HFF-Myc (cell line): ENCODE measurements around the gene CERK.
A peak's percentile ranks its signal among the peaks of the same experiment; 100 is the strongest.

ENCODE experiments used
- DNase-seq: peaks from one replicate; pipeline ENCODE4 v3.0.0-alpha.2; 2011; ENCODE audit warnings: low read depth; ENCODE audit errors: extremely low read depth
- H3K4me3 ChIP-seq: replicated peaks from 2 replicates; pipeline ENCODE4 v1.5.1; 2011; ENCODE audit warnings: low read depth, mild to moderate bottlenecking, control low read depth, low read length
- TF ChIP-seq, protein P1 (sequence below): IDR thresholded peaks from 2 replicates; pipeline ENCODE4 v1.5.1; 2012; ENCODE audit warnings: mild to moderate bottlenecking, low read depth, low read length, control low read depth; ENCODE audit errors: missing control alignments

CERK gene

GRCh38 chr22:46726066-46726985, 11.7 kb downstream of the CERK start:
- TF ChIP-seq, protein P1, sequence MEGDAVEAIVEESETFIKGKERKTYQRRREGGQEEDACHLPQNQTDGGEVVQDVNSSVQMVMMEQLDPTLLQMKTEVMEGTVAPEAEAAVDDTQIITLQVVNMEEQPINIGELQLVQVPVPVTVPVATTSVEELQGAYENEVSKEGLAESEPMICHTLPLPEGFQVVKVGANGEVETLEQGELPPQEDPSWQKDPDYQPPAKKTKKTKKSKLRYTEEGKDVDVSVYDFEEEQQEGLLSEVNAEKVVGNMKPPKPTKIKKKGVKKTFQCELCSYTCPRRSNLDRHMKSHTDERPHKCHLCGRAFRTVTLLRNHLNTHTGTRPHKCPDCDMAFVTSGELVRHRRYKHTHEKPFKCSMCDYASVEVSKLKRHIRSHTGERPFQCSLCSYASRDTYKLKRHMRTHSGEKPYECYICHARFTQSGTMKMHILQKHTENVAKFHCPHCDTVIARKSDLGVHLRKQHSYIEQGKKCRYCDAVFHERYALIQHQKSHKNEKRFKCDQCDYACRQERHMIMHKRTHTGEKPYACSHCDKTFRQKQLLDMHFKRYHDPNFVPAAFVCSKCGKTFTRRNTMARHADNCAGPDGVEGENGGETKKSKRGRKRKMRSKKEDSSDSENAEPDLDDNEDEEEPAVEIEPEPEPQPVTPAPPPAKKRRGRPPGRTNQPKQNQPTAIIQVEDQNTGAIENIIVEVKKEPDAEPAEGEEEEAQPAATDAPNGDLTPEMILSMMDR, result no peak
- peak; percentile 37 for DNase-seq
- no peak overlapping the region for H3K4me3 ChIP-seq

DNA sequence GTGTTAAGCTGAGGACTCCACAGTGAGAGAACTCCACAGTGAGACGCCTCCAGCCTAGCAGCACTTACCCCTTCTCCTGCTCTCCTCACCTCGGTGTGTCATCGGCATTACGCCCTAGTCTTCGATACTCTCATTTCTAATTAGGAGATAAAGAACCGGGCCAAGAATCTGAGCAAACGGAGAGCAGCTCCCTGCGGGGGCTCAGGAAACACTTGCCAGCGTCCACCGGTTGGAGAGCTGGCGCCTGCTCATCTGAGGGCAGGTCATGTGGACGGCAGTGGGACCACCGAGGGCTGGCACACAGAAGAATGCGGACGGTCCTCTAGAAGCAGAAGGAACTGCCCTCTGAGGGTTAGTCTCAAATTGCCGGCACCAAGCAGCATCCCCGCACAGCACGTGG, 13.0 kb downstream of the CERK start:
- no peak overlapping the region for H3K4me3 ChIP-seq
- no peak for DNase-seq
- TF ChIP-seq, protein P1, result no peak

DNA sequence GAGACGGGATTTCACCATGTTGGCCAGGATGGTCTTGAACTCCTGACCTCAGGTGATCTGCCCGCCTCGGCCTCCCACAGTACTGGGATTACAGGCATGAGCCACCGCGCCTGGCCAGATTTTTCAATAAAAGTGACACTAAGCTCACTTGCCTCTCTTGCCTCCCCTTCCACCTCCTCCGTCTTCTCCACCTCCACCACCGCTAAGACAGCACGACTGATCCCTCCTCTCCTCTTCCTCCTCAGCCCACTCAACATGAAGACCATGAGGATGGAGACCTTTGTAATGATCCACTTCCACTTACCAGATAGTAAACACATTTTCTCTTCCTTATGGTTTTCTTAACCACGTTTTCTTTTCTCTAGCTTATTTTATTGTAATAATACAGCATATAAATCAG, 14.2 kb downstream of the CERK start:
- DNase-seq, result no peak
- TF ChIP-seq, protein P1, result no peak
- no peak overlapping the region for H3K4me3 ChIP-seq

DNA sequence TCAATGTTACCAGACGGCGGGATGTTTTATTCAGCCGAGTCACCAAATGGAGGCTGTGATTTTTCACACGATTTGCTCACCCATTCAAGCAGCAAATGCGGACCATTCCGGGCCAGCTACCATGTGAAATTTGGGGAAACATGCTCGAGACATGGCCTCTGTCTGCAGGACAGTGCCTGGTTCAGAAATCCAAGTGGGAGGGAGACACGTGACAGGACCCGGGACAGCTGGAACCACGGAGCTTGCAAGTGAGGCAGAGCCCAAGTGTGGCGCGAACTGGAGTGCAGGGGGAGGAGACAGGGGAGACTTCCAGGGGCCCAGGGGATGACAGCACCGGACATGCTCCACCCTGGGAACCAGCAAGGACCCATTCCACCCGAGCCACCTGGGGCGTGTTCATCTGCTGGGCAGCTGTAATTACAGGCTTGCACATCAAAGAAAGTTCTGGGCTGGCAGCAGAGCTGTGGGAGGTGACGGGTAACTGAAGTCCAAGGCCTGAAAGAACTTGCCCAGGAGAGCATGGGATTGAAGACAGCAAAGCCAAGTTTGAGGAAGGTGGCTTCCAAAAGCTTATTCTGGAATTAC, 16.5 kb downstream of the CERK start:
- DNase-seq, result no peak
- TF ChIP-seq, protein P1, result no peak
- H3K4me3 ChIP-seq, result no peak overlapping the region

DNA sequence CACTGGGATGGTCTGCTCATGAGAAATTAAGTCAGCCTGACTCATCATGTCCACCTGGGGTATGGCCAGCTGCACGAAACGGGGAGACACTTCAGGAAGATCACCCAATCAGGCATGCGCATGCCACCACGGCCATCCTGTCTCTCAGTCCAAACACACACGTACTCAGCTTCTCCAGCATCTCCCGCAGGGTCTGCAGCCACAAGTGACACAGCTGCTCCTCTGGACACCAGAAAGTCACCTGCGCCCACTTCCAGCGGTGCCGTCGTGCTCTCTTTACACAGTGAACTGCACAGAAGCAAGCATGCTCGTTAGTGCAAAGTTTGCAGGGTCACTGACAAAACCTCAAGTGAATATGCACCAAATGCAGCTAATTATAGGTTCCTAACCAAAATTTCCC, 18.1 kb downstream of the CERK start:
- no peak for DNase-seq
- TF ChIP-seq, protein P1, result no peak

GRCh38 chr22:46714550-46714949, 23.5 kb downstream of the CERK start:
- no peak overlapping the region for H3K4me3 ChIP-seq
- no peak for DNase-seq
- TF ChIP-seq, protein P1, result no peak

More for the DNA sequence above, 18.1 kb downstream of the CERK start:
- H3K4me3 ChIP-seq, result no peak overlapping the region

- DNase-seq, result no peak
- no peak overlapping the region for H3K4me3 ChIP-seq
- TF ChIP-seq, protein P1, result no peak
Measured at GRCh38 chr22:46712288-46712687, 25.8 kb downstream of the CERK start.
